Activated naive CD4-positive, alpha-beta T cell treated with anti-CD3 and anti-CD28 coated beads, Interleukin-2, amount 50 U/mL, for 24 hours (primary cell): ENCODE data around the gene CGB2.
"Not testable (repeated sequence)": the region's sequence is repeated elsewhere in the genome, so short reads cannot be mapped to it uniquely, and the experiment has no call there.

Source experiments
- H3K27ac Mint-ChIP-seq: one replicate; pipeline ENCODE4 v1.8.0; 2021; ENCODE audit warnings: mild to moderate bottlenecking, mixed read lengths
- H3K27me3 Mint-ChIP-seq: one replicate; pipeline ENCODE4 v1.8.0; 2021; ENCODE audit warnings: mixed read lengths
- H3K36me3 Mint-ChIP-seq: one replicate; pipeline ENCODE4 v1.8.0; 2021; ENCODE audit warnings: mixed read lengths
- H3K4me1 Mint-ChIP-seq: one replicate; pipeline ENCODE4 v1.8.0; 2021; ENCODE audit warnings: mixed read lengths
- H3K4me3 Mint-ChIP-seq: one replicate; pipeline ENCODE4 v1.8.0; 2021; ENCODE audit warnings: mild to moderate bottlenecking, mixed read lengths
- H3K9me3 Mint-ChIP-seq: one replicate; pipeline ENCODE4 v1.8.0; 2021; ENCODE audit warnings: mixed read lengths

CGB2 gene

GRCh38 chr19:49019242-49019932 is 12.3 kb upstream of the CGB2 start:
- H3K9me3 Mint-ChIP-seq = no peaks in the 10 kb centered on the region
- H3K36me3 Mint-ChIP-seq = peaks cover 2% of the 10 kb centered on the region
- H3K4me1 Mint-ChIP-seq = peaks cover 12% of the 10 kb centered on the region
- H3K4me3 Mint-ChIP-seq = peak overlapping the region; percentile 85
- peak overlapping the region; percentile 71 for H3K27ac Mint-ChIP-seq
- no peaks in the 10 kb centered on the region for H3K27me3 Mint-ChIP-seq

- H3K27me3 Mint-ChIP-seq = no peaks in the 10 kb centered on the region
- peaks cover 2% of the 10 kb centered on the region for H3K36me3 Mint-ChIP-seq
- H3K4me3 Mint-ChIP-seq = no peak overlapping the region
- H3K9me3 Mint-ChIP-seq = no peaks in the 10 kb centered on the region
- H3K27ac Mint-ChIP-seq = no peak overlapping the region
- peaks cover 12% of the 10 kb centered on the region for H3K4me1 Mint-ChIP-seq
These were observed 11.3 kb upstream of the CGB2 start for GRCh38 chr19:49020342-49020741.

- no peak overlapping the region for H3K4me3 Mint-ChIP-seq
- no peaks in the 10 kb centered on the region for H3K27me3 Mint-ChIP-seq
- H3K36me3 Mint-ChIP-seq = no peaks in the 10 kb centered on the region
- H3K9me3 Mint-ChIP-seq = no peaks in the 10 kb centered on the region
- no peak overlapping the region for H3K27ac Mint-ChIP-seq
- peaks cover 12% of the 10 kb centered on the region for H3K4me1 Mint-ChIP-seq
These were observed 10.5 kb upstream of the CGB2 start for GRCh38 chr19:49020931-49021895.

GRCh38 chr19:49022116-49022515 is 9.6 kb upstream of the CGB2 start:
- Mint-ChIP-seq H3K27ac (no peak overlapping the region), H3K4me3 (no peak overlapping the region), H3K9me3 (no peaks in the 10 kb centered on the region), H3K36me3 (no peaks in the 10 kb centered on the region), H3K4me1 (peaks cover 12% of the 10 kb centered on the region), H3K27me3 (no peaks in the 10 kb centered on the region)

GRCh38 chr19:49024233-49024632 is 7.5 kb upstream of the CGB2 start, which contains the start of gene CGB3:
TSS of gene CGB3 (minus strand) at chr19:49024333. CDS start at chr19:49023971, 362 bp downstream.
- not testable (repeated sequence) for H3K4me3 Mint-ChIP-seq, H3K27me3 Mint-ChIP-seq, H3K4me1 Mint-ChIP-seq, H3K27ac Mint-ChIP-seq, H3K9me3 Mint-ChIP-seq, H3K36me3 Mint-ChIP-seq

- H3K27me3 Mint-ChIP-seq, H3K27ac Mint-ChIP-seq, H3K4me3 Mint-ChIP-seq: not testable (repeated sequence)
These were observed 6.6 kb upstream of the CGB2 start for GRCh38 chr19:49025088-49025487.

GRCh38 chr19:49025599-49025998 is 6.1 kb upstream of the CGB2 start:
- H3K27ac Mint-ChIP-seq, H3K9me3 Mint-ChIP-seq, H3K36me3 Mint-ChIP-seq, H3K27me3 Mint-ChIP-seq, H3K4me1 Mint-ChIP-seq, H3K4me3 Mint-ChIP-seq: not testable (repeated sequence)

More at GRCh38 chr19:49025088-49025487, 6.6 kb upstream of the CGB2 start:
- H3K36me3 Mint-ChIP-seq, H3K9me3 Mint-ChIP-seq, H3K4me1 Mint-ChIP-seq: not testable (repeated sequence)

GRCh38 chr19:49028686-49029085 is 3.0 kb upstream of the CGB2 start:
- H3K4me1 Mint-ChIP-seq, H3K4me3 Mint-ChIP-seq, H3K9me3 Mint-ChIP-seq, H3K27me3 Mint-ChIP-seq, H3K27ac Mint-ChIP-seq, H3K36me3 Mint-ChIP-seq: not testable (repeated sequence)

- H3K4me1 Mint-ChIP-seq, H3K9me3 Mint-ChIP-seq, H3K27ac Mint-ChIP-seq, H3K4me3 Mint-ChIP-seq, H3K27me3 Mint-ChIP-seq, H3K36me3 Mint-ChIP-seq: not testable (repeated sequence)
These were observed 1.9 kb upstream of the CGB2 start for GRCh38 chr19:49029749-49030148.

- H3K27me3 Mint-ChIP-seq, H3K4me1 Mint-ChIP-seq, H3K36me3 Mint-ChIP-seq, H3K4me3 Mint-ChIP-seq, H3K27ac Mint-ChIP-seq, H3K9me3 Mint-ChIP-seq: not testable (repeated sequence)
These were observed 1.4 kb upstream of the CGB2 start for GRCh38 chr19:49030323-49030722.

- H3K9me3 Mint-ChIP-seq, H3K4me1 Mint-ChIP-seq, H3K27me3 Mint-ChIP-seq, H3K4me3 Mint-ChIP-seq, H3K27ac Mint-ChIP-seq, H3K36me3 Mint-ChIP-seq: not testable (repeated sequence)
These were observed 5.1 kb downstream of the CGB2 start, which contains the start of gene CGB1 for GRCh38 chr19:49036815-49037214. TSS of gene CGB1 (minus strand) at chr19:49036895. CDS start at chr19:49036711, 184 bp downstream.

GRCh38 chr19:49038111-49038510 is 6.4 kb downstream of the CGB2 start:
- not testable (repeated sequence) for H3K27ac Mint-ChIP-seq, H3K36me3 Mint-ChIP-seq

GRCh38 chr19:49038557-49039276 is 7.0 kb downstream of the CGB2 start:
- H3K27ac Mint-ChIP-seq, H3K36me3 Mint-ChIP-seq, H3K27me3 Mint-ChIP-seq, H3K9me3 Mint-ChIP-seq, H3K4me1 Mint-ChIP-seq, H3K4me3 Mint-ChIP-seq: not testable (repeated sequence)

More at GRCh38 chr19:49038111-49038510, 6.4 kb downstream of the CGB2 start:
- not testable (repeated sequence) for H3K27me3 Mint-ChIP-seq, H3K4me3 Mint-ChIP-seq, H3K9me3 Mint-ChIP-seq, H3K4me1 Mint-ChIP-seq

- H3K27me3 Mint-ChIP-seq, H3K27ac Mint-ChIP-seq, H3K4me1 Mint-ChIP-seq, H3K4me3 Mint-ChIP-seq, H3K36me3 Mint-ChIP-seq, H3K9me3 Mint-ChIP-seq: not testable (repeated sequence)
These were observed 8.0 kb downstream of the CGB2 start for GRCh38 chr19:49039736-49040135.

GRCh38 chr19:49042177-49042576 is 10.5 kb downstream of the CGB2 start:
- no peaks in the 10 kb centered on the region for H3K36me3 Mint-ChIP-seq
- no peaks in the 10 kb centered on the region for H3K27me3 Mint-ChIP-seq
- no peaks in the 10 kb centered on the region for H3K9me3 Mint-ChIP-seq
- H3K4me3 Mint-ChIP-seq = no peak overlapping the region
- no peak overlapping the region for H3K27ac Mint-ChIP-seq
- no peaks in the 10 kb centered on the region for H3K4me1 Mint-ChIP-seq

GRCh38 chr19:49042666-49043065 is 11.0 kb downstream of the CGB2 start:
- not testable (repeated sequence) for H3K4me3 Mint-ChIP-seq, H3K27me3 Mint-ChIP-seq, H3K36me3 Mint-ChIP-seq, H3K4me1 Mint-ChIP-seq, H3K27ac Mint-ChIP-seq, H3K9me3 Mint-ChIP-seq
